IMR-90 (cell line): ENCODE results near the gene GFM1.

Experiments
- BHLHE40 ChIP-seq: fragments of 150-350 bp; IDR thresholded peaks from 2 replicates; pipeline ENCODE4 v1.6.1; 2016; ENCODE audit warnings: mild to moderate bottlenecking, low read depth, low read length
- CEBPB ChIP-seq: IDR thresholded peaks from 2 replicates; pipeline ENCODE4 v1.6.1; 2012; ENCODE audit warnings: low read depth, low read length, improper control_type of control experiment
- CHD1 ChIP-seq: IDR thresholded peaks from 2 replicates; pipeline ENCODE4 v1.6.1; 2012; ENCODE audit warnings: low read depth, low read length, improper control_type of control experiment
- ELK1 ChIP-seq: fragments of 150-350 bp; IDR thresholded peaks from 2 replicates; pipeline ENCODE4 v1.6.1; 2016; ENCODE audit warnings: low read depth, mild to moderate bottlenecking, low read length, moderate library complexity, borderline replicate concordance
- MAFK ChIP-seq: IDR thresholded peaks from 2 replicates; pipeline ENCODE4 v1.6.1; 2012; ENCODE audit warnings: low read depth, low read length, improper control_type of control experiment
- POLR2A ChIP-seq: IDR thresholded peaks from 2 replicates; pipeline ENCODE4 v1.6.1; 2012; ENCODE audit warnings: mild to moderate bottlenecking, low read depth, low read length
- RAD21 ChIP-seq: IDR thresholded peaks from 2 replicates; pipeline ENCODE4 v1.6.1; 2012; ENCODE audit warnings: low read length, improper control_type of control experiment
- RCOR1 ChIP-seq: IDR thresholded peaks from 2 replicates; pipeline ENCODE4 v1.6.1; 2012; ENCODE audit warnings: mild to moderate bottlenecking, low read length, improper control_type of control experiment; ENCODE audit not compliant: insufficient replicate concordance
- RFX5 ChIP-seq: IDR thresholded peaks from 2 replicates; pipeline ENCODE4 v1.8.0; 2012; ENCODE audit warnings: low read depth, mild to moderate bottlenecking, low read length, moderate library complexity
- SMC3 ChIP-seq: fragments of 150-350 bp; IDR thresholded peaks from 2 replicates; pipeline ENCODE4 v1.6.1; 2016; ENCODE audit warnings: low read depth, mild to moderate bottlenecking, antibody characterized with exemption, low read length, moderate library complexity
- TF ChIP-seq, protein P1 (sequence below): conservative IDR thresholded peaks from 2 replicates; pipeline ENCODE4 v1.5.1; 2012; ENCODE audit warnings: mild to moderate bottlenecking, low read depth, low read length, improper control_type of control experiment
- TF ChIP-seq, protein P2 (sequence below): fragments of 150-350 bp; IDR thresholded peaks from 2 replicates; pipeline ENCODE4 v1.6.1; 2017; ENCODE audit warnings: mild to moderate bottlenecking, antibody characterized with exemption, low read length, low read depth

GRCh38 chr3:158703566-158703965 is 59.2 kb downstream of the GFM1 start:
- TF ChIP-seq, protein P1, sequence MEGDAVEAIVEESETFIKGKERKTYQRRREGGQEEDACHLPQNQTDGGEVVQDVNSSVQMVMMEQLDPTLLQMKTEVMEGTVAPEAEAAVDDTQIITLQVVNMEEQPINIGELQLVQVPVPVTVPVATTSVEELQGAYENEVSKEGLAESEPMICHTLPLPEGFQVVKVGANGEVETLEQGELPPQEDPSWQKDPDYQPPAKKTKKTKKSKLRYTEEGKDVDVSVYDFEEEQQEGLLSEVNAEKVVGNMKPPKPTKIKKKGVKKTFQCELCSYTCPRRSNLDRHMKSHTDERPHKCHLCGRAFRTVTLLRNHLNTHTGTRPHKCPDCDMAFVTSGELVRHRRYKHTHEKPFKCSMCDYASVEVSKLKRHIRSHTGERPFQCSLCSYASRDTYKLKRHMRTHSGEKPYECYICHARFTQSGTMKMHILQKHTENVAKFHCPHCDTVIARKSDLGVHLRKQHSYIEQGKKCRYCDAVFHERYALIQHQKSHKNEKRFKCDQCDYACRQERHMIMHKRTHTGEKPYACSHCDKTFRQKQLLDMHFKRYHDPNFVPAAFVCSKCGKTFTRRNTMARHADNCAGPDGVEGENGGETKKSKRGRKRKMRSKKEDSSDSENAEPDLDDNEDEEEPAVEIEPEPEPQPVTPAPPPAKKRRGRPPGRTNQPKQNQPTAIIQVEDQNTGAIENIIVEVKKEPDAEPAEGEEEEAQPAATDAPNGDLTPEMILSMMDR, result no peak
- TF ChIP-seq, protein P2, sequence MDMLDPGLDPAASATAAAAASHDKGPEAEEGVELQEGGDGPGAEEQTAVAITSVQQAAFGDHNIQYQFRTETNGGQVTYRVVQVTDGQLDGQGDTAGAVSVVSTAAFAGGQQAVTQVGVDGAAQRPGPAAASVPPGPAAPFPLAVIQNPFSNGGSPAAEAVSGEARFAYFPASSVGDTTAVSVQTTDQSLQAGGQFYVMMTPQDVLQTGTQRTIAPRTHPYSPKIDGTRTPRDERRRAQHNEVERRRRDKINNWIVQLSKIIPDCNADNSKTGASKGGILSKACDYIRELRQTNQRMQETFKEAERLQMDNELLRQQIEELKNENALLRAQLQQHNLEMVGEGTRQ, result no peak
- TF ChIP-seq POLR2A, result no peak
- 0 out of 2 replicates have a peak, but pooled peaks have one; percentile 7 for TF ChIP-seq CEBPB
- TF ChIP-seq SMC3, result no peak
- no peak for TF ChIP-seq BHLHE40
- TF ChIP-seq RFX5, result no peak
- no peak for TF ChIP-seq RCOR1
- no peak for TF ChIP-seq MAFK
- no peak for TF ChIP-seq CHD1
- TF ChIP-seq ELK1, result no peak
- TF ChIP-seq RAD21, result no peak
